ENCODE data around the gene WWOX.

- no peak for TF ChIP-seq EZH2 (IDR thresholded peaks at IDR 0.05; ENCODE audit: borderline replicate concordance)
- TF ChIP-seq, protein P1, sequence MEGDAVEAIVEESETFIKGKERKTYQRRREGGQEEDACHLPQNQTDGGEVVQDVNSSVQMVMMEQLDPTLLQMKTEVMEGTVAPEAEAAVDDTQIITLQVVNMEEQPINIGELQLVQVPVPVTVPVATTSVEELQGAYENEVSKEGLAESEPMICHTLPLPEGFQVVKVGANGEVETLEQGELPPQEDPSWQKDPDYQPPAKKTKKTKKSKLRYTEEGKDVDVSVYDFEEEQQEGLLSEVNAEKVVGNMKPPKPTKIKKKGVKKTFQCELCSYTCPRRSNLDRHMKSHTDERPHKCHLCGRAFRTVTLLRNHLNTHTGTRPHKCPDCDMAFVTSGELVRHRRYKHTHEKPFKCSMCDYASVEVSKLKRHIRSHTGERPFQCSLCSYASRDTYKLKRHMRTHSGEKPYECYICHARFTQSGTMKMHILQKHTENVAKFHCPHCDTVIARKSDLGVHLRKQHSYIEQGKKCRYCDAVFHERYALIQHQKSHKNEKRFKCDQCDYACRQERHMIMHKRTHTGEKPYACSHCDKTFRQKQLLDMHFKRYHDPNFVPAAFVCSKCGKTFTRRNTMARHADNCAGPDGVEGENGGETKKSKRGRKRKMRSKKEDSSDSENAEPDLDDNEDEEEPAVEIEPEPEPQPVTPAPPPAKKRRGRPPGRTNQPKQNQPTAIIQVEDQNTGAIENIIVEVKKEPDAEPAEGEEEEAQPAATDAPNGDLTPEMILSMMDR (IDR thresholded peaks at IDR 0.05; ENCODE audit: poor library complexity) = no peak
- TF ChIP-seq EZH2phosphoT487 (IDR thresholded peaks at IDR 0.05; ENCODE audit: low read depth, severe bottlenecking, unreplicated experiment) = no peak
Observed at GRCh38 chr16:78163772-78164670, 64.6 kb downstream of the WWOX start.

Data from hepatocyte (in vitro differentiated cells).